ENCODE measurements around the gene CIB2.

CIB2 gene

GRCh38 chr15:78149068-78149804 is 18.0 kb upstream of the CIB2 start, which contains the start of gene IDH3A:
Gene IDH3A (plus strand): TSS chr15:78149362. CDS start chr15:78149404, 42 bp downstream.
- DNase-seq = peak; percentile 100

- no peak for DNase-seq
Observed at GRCh38 chr15:78148392-78149067, 17.3 kb upstream of the CIB2 start.

- no peak for DNase-seq
Observed at GRCh38 chr15:78147566-78147965, 16.3 kb upstream of the CIB2 start.

- DNase-seq = peak; percentile 23
Observed at GRCh38 chr15:78146425-78147154, 15.3 kb upstream of the CIB2 start.

GRCh38 chr15:78142332-78142731 is 11.1 kb upstream of the CIB2 start:
- no peak for DNase-seq

- DNase-seq = no peak
Observed at GRCh38 chr15:78140292-78140691, 9.0 kb upstream of the CIB2 start.

- DNase-seq = no peak
Observed at GRCh38 chr15:78139578-78139977, 8.3 kb upstream of the CIB2 start.

GRCh38 chr15:78133801-78134200 is 2.6 kb upstream of the CIB2 start:
- DNase-seq = no peak

- DNase-seq = no peak
Observed at GRCh38 chr15:78130466-78131294, 565 bp downstream of the CIB2 start.

- no peak for DNase-seq
Observed at GRCh38 chr15:78129751-78130287, 1.4 kb downstream of the CIB2 start.

GRCh38 chr15:78129077-78129750 is 2.0 kb downstream of the CIB2 start:
- DNase-seq = no peak

- DNase-seq = no peak
Observed at GRCh38 chr15:78127882-78128281, 3.4 kb downstream of the CIB2 start.

- no peak for DNase-seq
Observed at GRCh38 chr15:78125267-78125666, 6.0 kb downstream of the CIB2 start.

- no peak for DNase-seq
Observed at GRCh38 chr15:78120523-78120922, 10.7 kb downstream of the CIB2 start.

- DNase-seq = no peak
Observed at GRCh38 chr15:78112551-78112950, 18.7 kb downstream of the CIB2 start.

- DNase-seq = no peak
Observed at GRCh38 chr15:78111788-78112187, 19.5 kb downstream of the CIB2 start.

GRCh38 chr15:78110916-78111475 is 20.2 kb downstream of the CIB2 start:
- no peak for DNase-seq

- no peak for DNase-seq
Observed at GRCh38 chr15:78110096-78110495, 21.1 kb downstream of the CIB2 start.

GRCh38 chr15:78109156-78109555 is 22.1 kb downstream of the CIB2 start:
- DNase-seq = no peak

- DNase-seq = peak; percentile 95
Observed at GRCh38 chr15:78108300-78109084, 22.8 kb downstream of the CIB2 start.

- no peak for DNase-seq
Observed at GRCh38 chr15:78107471-78107870, 23.8 kb downstream of the CIB2 start.
